MM.1S (cell line): ENCODE results near the gene PNPLA6.

Source experiments
- EZH2 ChIP-seq: fragments of 300-600 bp; sonication (generic); optimal IDR thresholded peaks from 2 replicates; pipeline ENCODE3; 2017; ENCODE audit warnings: low read depth, mild to moderate bottlenecking, antibody characterized with exemption, low read length, mixed read lengths
- TF ChIP-seq, protein P1 (sequence below): fragments of 300-600 bp; sonication (generic); IDR thresholded peaks from 2 replicates; pipeline ENCODE4 v1.5.1; 2016; ENCODE audit warnings: antibody characterized with exemption, low read length, mixed read lengths

DNA sequence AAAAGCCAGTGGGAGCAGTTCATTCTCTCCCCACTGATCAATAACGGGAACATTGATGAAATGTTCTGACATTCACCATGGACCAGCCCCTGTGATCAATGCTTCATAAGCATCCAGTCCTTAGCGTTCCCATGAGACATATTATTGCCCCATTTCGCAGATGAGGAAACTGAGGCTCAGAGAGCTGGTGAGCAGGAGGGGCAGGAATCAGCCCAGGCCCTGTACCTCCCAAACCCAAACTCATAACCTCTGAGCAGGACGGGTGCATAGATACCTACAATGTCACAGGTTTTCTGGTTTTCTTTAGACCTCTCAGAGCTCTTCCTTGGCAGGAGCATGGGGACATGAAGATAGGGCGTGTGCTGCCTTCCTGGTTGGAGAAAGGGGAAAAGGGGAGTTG, 11.0 kb upstream of the PNPLA6 start:
- TF ChIP-seq, protein P1, sequence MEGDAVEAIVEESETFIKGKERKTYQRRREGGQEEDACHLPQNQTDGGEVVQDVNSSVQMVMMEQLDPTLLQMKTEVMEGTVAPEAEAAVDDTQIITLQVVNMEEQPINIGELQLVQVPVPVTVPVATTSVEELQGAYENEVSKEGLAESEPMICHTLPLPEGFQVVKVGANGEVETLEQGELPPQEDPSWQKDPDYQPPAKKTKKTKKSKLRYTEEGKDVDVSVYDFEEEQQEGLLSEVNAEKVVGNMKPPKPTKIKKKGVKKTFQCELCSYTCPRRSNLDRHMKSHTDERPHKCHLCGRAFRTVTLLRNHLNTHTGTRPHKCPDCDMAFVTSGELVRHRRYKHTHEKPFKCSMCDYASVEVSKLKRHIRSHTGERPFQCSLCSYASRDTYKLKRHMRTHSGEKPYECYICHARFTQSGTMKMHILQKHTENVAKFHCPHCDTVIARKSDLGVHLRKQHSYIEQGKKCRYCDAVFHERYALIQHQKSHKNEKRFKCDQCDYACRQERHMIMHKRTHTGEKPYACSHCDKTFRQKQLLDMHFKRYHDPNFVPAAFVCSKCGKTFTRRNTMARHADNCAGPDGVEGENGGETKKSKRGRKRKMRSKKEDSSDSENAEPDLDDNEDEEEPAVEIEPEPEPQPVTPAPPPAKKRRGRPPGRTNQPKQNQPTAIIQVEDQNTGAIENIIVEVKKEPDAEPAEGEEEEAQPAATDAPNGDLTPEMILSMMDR = no peak
- TF ChIP-seq EZH2 = no peak
